GM21360 (cell line): ENCODE measurements around the gene ALG14.
"Not testable (repeated sequence)": the region's sequence is repeated elsewhere in the genome, so short reads cannot be mapped to it uniquely, and the experiment has no call there.

ENCODE experiments used
- ATAC-seq: cut with Tn5 transposase; IDR thresholded peaks from one replicate; pipeline ENCODE4 v1.9.1; 2021; ENCODE audit warnings: mild to moderate bottlenecking, moderate library complexity; ENCODE audit not compliant: unreplicated experiment

ALG14 gene

GRCh38 chr1:94958081-94958480, 114.7 kb downstream of the ALG14 start:
- no peak for ATAC-seq

- no peak for ATAC-seq
Observed at GRCh38 chr1:94955767-94956632, 116.8 kb downstream of the ALG14 start.

- ATAC-seq = no peak
Observed at GRCh38 chr1:94954263-94955220, 118.2 kb downstream of the ALG14 start.

- no peak for ATAC-seq
Observed at GRCh38 chr1:94953746-94954145, 119.0 kb downstream of the ALG14 start.

GRCh38 chr1:94953107-94953506, 119.6 kb downstream of the ALG14 start:
- no peak for ATAC-seq

- no peak for ATAC-seq
Observed at GRCh38 chr1:94952539-94952938, 120.2 kb downstream of the ALG14 start.

GRCh38 chr1:94951509-94952208, 121.1 kb downstream of the ALG14 start:
- no peak for ATAC-seq

GRCh38 chr1:94951046-94951445, 121.7 kb downstream of the ALG14 start:
- ATAC-seq = no peak

GRCh38 chr1:94949681-94950661, 122.8 kb downstream of the ALG14 start:
- no peak for ATAC-seq

- no peak for ATAC-seq
Observed at GRCh38 chr1:94947437-94947836, 125.3 kb downstream of the ALG14 start.

- ATAC-seq = no peak
Observed at GRCh38 chr1:94946886-94947285, 125.9 kb downstream of the ALG14 start.

GRCh38 chr1:94942171-94943128, 130.3 kb downstream of the ALG14 start:
- no peak for ATAC-seq

GRCh38 chr1:94941480-94941879, 131.3 kb downstream of the ALG14 start:
- ATAC-seq = not testable (repeated sequence)

GRCh38 chr1:94940738-94941137, 132.0 kb downstream of the ALG14 start:
- no peak for ATAC-seq

GRCh38 chr1:94937820-94938219, 134.9 kb downstream of the ALG14 start:
- no peak for ATAC-seq

GRCh38 chr1:94936861-94937620, 135.7 kb downstream of the ALG14 start:
- ATAC-seq = no peak

- ATAC-seq = no peak
Observed at GRCh38 chr1:94935476-94935875, 137.3 kb downstream of the ALG14 start.

- ATAC-seq = no peak
Observed at GRCh38 chr1:94935034-94935433, 137.7 kb downstream of the ALG14 start.
